GM18511 (cell line): ENCODE results near the gene DTNB.

Experiments used
- ATAC-seq: cut with Tn5 transposase; IDR thresholded peaks from one replicate; pipeline ENCODE4 v1.9.1; 2021; ENCODE audit warnings: mild to moderate bottlenecking, moderate library complexity; ENCODE audit not compliant: unreplicated experiment

Gene DTNB

DNA sequence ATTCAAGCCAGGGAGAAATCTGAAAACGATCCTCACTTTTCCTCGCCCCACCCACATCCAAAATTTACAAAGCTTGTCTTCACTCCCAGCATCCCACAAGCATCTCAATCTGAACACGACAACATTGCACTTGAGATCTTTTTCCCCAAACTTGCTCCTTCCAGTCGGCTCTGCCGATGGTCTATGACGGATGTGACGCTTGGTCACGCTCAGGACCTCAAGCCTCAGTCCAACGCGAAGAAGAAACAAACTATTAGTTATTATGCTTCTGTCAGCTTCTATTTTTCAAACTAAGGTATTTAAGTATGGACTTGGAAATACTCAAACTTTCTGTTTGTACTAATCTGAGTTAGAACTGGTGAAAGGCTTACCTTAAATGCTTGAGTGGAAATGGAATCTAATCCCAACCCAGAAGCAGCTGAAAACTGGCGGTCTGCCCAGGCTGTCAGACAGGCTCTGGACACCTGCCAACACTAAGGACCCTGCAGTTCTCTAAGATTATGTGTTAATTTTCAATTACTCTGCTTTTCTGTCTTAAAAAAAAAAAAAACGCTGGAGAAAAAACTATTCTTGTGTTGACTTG is 199.5 kb downstream of the DTNB start:
- no peak for ATAC-seq

GRCh38 chr2:25473131-25473530 is 200.2 kb downstream of the DTNB start:
- ATAC-seq: no peak

- ATAC-seq: no peak
These were observed 202.6 kb downstream of the DTNB start for GRCh38 chr2:25470806-25471205.

DNA sequence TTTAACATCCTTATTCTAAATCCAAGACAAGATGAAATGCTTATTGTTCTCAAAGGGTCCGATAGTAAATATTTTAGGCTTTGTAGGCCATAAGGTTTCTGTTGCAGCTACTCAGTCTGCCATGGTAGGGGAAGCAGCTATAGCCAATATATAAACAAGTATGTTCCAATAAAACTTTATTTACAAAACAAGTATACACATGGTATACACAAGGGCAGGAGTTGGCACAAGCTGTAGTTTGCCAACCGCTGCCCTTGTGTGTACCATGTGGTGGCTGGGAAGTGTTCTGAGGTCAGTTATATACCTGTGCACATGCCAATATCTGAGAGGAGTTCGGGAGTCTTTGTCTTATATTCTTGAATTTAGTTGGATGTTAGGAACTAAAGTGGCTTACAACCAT is 205.6 kb downstream of the DTNB start:
- ATAC-seq: no peak

DNA sequence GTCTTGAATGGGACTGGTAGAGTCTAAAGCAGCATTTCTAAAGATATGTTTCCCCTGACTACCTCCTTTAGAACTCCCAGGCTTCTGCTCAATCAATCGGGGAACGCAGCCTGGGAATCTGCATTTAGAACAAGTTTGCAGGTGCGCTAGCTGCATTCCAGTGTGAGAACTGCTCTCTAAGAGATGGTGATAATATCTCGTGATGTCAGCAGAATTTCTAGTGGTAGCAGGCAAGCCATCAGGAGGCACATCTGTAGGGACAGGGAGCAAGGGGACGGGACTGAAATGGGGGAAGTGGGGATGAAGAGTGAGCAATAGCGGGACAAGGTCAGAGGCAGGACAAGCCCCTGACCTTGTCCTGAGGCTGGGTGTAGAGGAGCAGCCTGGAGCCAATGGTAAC is 211.4 kb downstream of the DTNB start:
- ATAC-seq: no peak

- no peak for ATAC-seq
These were observed 213.0 kb downstream of the DTNB start for GRCh38 chr2:25460261-25460905.

- no peak for ATAC-seq
These were observed 218.4 kb downstream of the DTNB start for GRCh38 chr2:25454824-25455611.

DNA sequence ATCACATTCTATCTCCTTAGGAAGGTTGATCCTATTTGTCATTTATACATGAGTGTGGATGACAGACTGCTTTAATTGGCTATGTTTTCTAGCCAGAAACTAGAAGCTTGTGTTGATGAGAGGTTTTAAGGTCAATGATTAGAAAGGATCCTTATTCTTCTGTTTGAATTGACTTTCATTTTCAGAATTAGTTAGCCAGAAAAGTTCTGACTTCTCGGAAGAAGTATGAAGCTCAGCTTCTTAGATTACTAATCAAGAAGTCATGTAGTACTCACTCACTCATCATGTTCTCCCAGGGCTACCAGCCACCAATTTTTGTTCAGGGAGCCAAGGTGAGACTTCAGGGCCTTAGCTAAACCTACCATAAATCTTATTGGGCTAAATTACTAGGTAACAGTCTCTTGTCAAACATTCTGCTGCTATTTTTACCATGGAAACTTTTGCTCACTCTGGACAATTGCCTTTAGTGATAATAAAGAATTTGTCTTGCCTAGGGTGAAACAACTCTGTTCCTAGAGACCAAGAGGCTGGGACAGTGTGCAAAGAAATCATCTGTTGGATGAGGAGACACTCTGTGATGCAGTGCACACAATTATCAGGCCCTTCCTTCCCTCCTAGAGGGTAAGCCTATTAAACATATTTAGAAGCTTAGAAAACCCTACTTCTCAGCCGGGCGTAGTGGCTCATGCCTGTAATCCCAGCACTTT is 220.0 kb downstream of the DTNB start:
- peak; percentile 93 for ATAC-seq

- no peak for ATAC-seq
These were observed 224.6 kb downstream of the DTNB start for GRCh38 chr2:25448808-25449207.

DNA sequence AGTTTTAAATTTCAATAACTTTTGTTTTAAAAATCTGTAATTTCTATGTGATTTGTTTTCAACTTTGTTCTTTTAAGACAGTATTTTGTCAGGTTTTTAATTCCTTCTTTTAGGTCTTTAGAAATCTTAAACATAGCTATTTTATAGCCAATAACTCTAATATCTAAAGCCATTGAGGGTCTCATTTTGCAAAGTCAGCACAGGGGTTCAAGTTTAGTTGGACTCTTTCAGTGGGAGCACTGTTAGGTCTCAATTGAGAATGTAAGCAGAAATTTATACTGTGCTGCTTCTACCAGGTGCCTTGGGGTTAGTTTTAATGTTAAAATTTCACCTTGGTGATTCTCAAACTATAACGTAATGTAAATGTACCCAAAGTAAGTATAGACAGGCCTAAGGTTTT is 226.4 kb downstream of the DTNB start:
- no peak for ATAC-seq

- no peak for ATAC-seq
These were observed 227.3 kb downstream of the DTNB start for GRCh38 chr2:25446122-25446521.

- ATAC-seq: no peak
These were observed 227.9 kb downstream of the DTNB start for GRCh38 chr2:25445464-25445863.

DNA sequence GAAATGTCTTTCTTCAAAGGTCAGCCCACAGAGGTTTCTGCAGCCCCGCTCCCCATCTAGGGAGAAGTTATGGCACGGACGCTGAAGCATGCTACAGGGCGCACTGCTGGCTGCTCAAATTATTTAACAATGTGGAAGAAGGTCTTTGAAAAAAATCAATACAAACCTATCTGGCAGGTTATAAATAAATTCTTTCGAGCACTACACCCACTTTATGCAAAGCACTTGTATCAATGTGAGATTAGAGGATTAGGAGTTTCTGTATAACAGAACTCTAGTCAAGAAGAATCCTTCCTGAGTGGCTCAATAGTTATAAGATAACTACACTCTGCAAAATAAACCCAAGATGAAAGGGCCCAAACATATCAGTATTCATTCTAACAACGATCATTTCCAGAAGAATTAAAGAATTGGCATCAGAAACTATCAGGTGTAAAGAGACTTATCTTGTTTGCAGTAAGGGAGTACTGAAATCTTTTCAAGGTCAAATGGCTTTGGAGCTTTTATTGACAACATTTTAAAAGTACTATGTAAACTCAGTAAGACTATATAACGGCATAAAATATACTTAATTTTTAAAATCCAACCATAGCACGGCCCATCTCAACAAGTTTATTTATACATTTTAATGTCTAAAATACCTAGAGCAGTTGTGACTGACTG is 228.6 kb downstream of the DTNB start:
- no peak for ATAC-seq

DNA sequence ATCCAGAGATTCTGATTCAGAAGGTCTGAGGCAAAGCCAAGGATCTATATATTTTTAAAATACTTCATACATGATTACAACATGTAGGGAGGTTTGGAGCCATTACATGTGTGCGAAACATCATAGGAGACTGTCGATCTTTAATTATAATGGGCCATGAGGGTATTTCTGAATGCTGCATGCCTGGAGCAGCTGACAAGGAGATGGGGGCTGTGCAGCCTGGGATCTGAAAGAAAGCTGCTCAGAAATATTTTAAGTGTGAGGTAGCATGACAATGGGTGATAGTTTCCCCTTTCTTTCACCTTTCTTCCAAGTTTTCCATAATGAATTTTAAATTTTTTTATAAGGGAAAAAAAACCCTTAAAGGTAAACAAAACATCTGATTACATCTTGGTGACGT is 229.6 kb downstream of the DTNB start:
- no peak for ATAC-seq

- no peak for ATAC-seq
These were observed 232.0 kb downstream of the DTNB start for GRCh38 chr2:25441353-25441752.

DNA sequence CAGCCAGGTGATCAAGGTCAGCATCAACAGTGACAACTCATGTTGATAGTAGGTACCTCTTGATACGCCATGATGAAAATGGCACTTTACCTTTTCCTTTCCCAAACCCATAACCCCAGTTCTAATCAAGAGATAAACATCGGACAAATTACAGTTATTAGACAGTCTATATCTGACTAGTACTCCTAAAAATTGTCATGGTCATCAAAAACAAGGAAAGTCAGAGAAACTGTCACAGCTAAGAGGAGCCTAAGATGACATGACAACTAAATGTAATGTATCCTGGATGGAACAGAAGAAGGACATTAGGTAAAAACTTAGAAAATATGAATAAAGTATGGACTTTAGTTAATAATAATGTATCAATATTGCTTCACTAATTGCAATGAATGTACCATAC is 234.6 kb downstream of the DTNB start:
- ATAC-seq: no peak

- no peak for ATAC-seq
These were observed 235.3 kb downstream of the DTNB start for GRCh38 chr2:25437881-25438662.

- ATAC-seq: no peak
These were observed 238.0 kb downstream of the DTNB start for GRCh38 chr2:25435421-25435820.

DNA sequence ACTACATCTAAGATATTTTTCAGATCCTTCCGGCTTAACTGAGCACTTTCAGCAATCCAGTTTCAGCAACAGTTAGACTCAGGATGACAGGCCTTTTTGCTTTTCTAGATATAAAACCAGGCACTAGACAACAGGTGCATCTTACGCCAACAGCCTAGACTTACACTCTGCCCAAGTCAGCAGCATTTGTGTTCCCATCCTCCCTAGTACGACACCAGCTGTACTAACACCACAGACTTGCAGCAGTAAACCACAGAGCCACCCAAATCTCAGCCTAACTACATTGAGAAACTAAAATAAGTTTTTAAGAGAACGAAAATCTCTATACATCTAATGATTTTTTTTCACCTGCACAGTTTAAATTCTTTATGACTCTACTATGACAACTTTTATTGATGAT is 241.8 kb downstream of the DTNB start:
- no peak for ATAC-seq

- ATAC-seq: no peak
These were observed 242.8 kb downstream of the DTNB start for GRCh38 chr2:25430556-25430955.
